DMS153 treated with DMSO at 0.1 percent for 48 hours (cell line): ENCODE measurements around the gene ADAR.
"Not testable (repeated sequence)": the region's sequence is repeated elsewhere in the genome, so short reads cannot be mapped to it uniquely, and the experiment has no call there.

Experiments
- DNase-seq: peaks from one replicate; lab custom pipeline; 2025; ENCODE audit not compliant: unreplicated experiment; lab: John Stamatoyannopoulos, UW

The ADAR gene

GRCh38 chr1:154607609-154608396, at the start of gene ADAR:
ADAR (minus strand) TSS chr1:154608186; CDS start chr1:154608006, 180 bp downstream.
- peak; percentile 61 for DNase-seq

GRCh38 chr1:154657556-154657955, 49.6 kb upstream of the ADAR start:
- no peak for DNase-seq

- DNase-seq = no peak
Measured at GRCh38 chr1:154652893-154653292, 44.9 kb upstream of the ADAR start.

- not testable (repeated sequence) for DNase-seq
Measured at GRCh38 chr1:154644724-154645123, 36.7 kb upstream of the ADAR start.

GRCh38 chr1:154641534-154641933, 33.5 kb upstream of the ADAR start:
- DNase-seq = no peak

- no peak for DNase-seq
Measured at GRCh38 chr1:154639876-154640275, 31.9 kb upstream of the ADAR start.

- no peak for DNase-seq
Measured at GRCh38 chr1:154635171-154635570, 27.2 kb upstream of the ADAR start.

- no peak for DNase-seq
Measured at GRCh38 chr1:154629675-154630073, 21.7 kb upstream of the ADAR start.

GRCh38 chr1:154629061-154629674, 21.2 kb upstream of the ADAR start:
- no peak for DNase-seq

- no peak for DNase-seq
Measured at GRCh38 chr1:154628121-154628405, 20.1 kb upstream of the ADAR start.

GRCh38 chr1:154627257-154628120, 19.5 kb upstream of the ADAR start:
- DNase-seq = peak; percentile 92

GRCh38 chr1:154626456-154627256, 18.7 kb upstream of the ADAR start:
- DNase-seq = no peak

- DNase-seq = no peak
Measured at GRCh38 chr1:154624746-154625643, 17.0 kb upstream of the ADAR start.

- DNase-seq = no peak
Measured at GRCh38 chr1:154623358-154623757, 15.4 kb upstream of the ADAR start.

GRCh38 chr1:154622503-154623039, 14.6 kb upstream of the ADAR start:
- no peak for DNase-seq

GRCh38 chr1:154621875-154622274, 13.9 kb upstream of the ADAR start:
- DNase-seq = no peak

- no peak for DNase-seq
Measured at GRCh38 chr1:154620751-154621150, 12.8 kb upstream of the ADAR start.

- no peak for DNase-seq
Measured at GRCh38 chr1:154619181-154619948, 11.4 kb upstream of the ADAR start.
